Testis (tissue), 5 donors: Measurements from ENCODE around the gene SPRYD7. TPM values are rescaled to one million over a fixed set of nuclear protein-coding genes. Genes with fewer than 3 reads are reported as not detected.

ENCODE experiments used
- DNase-seq: peaks from one replicate; pipeline ENCODE4 v3.0.0-alpha.2; 2019
- H3K27ac ChIP-seq, 2 donors: fragments of 200-600 bp; sonication (generic); one replicate each; pipeline ENCODE4 v1.5.1; 2019
- H3K27me3 ChIP-seq: fragments of 200-600 bp; sonication (generic); one replicate; pipeline ENCODE4 v1.5.1; 2019
- H3K36me3 ChIP-seq: fragments of 200-600 bp; sonication (generic); one replicate; pipeline ENCODE4 v1.5.1; 2017; ENCODE audit warnings: low read depth; ENCODE audit errors: missing control alignments
- H3K4me1 ChIP-seq: fragments of 200-600 bp; sonication (generic); one replicate; pipeline ENCODE4 v1.5.1; 2019
- H3K4me3 ChIP-seq, 2 donors: fragments of 200-600 bp; sonication (generic); one replicate each; pipeline ENCODE4 v1.5.1; 2017 to 2019
- H3K9me3 ChIP-seq: fragments of 200-600 bp; sonication (generic); one replicate; pipeline ENCODE4 v1.5.1; 2017
- CTCF ChIP-seq, 3 experiments: fragments of 450-650 bp in 2 of 3; fragments of 200-600 bp in 1 of 3; sonication (generic) in 1 of 3; IDR thresholded peaks; one replicate each; pipeline ENCODE4 v1.5.1; 2016 to 2019; ENCODE audit warnings: antibody characterized with exemption in 3 of 3, mild to moderate bottlenecking in 2 of 3, moderate library complexity in 1 of 3
- POLR2A ChIP-seq: fragments of 450-650 bp; IDR thresholded peaks from one replicate; pipeline ENCODE4 v1.6.1; 2017; ENCODE audit warnings: antibody characterized with exemption, mild to moderate bottlenecking, moderate library complexity
- WGBS, 2 donors: methylation state at CpG; one replicate each; pipeline ENCODE4 v1.1.5; 2018; 5-methylcytosine and 5-hydroxymethylcytosine counted together
- intact Hi-C: fragments of 100-400 bp; cut with DNase I; formaldehyde crosslinking; loops from one replicate; pipeline ENCODE4 v1.15.1; 2023; ENCODE audit warnings: low total_unique reads
- long read RNA-seq, 2 donors: transcript quantifications; one replicate each; lab custom pipeline, GENCODE V29; 2026
- polyA plus RNA-seq: library from polyadenylated mRNA; stranded (reverse); fragments of 350-450 nt; fragmentation: Illumina TruSeq; extraction: RNeasy Lipid Tissue Mini Kit (QIAGEN cat#74804); gene quantifications from one replicate; pipeline ENCODE4 v1.2.3, GENCODE V29; 2014; ENCODE audit warnings: low read depth, low replicate concordance; ENCODE audit not compliant: insufficient read depth
- total RNA-seq, 2 donors: library from RNA; depleted of rRNA; stranded (reverse); fragments of >200 nt; gene quantifications; one replicate each; pipeline ENCODE4 v1.2.3, GENCODE V29; 2016

SPRYD7 gene
- total RNA-seq (10 to 100 TPM in 1 of 2 donors, 1 to 10 TPM in 1; 9.8 to 10.3 TPM), polyA plus RNA-seq (20.7 TPM)
- long read RNA-seq, donor 1, transcript SPRYD7-201 (5 exons, 3,053 nt), result major isoform, 21 of 24 reads
- long read RNA-seq, donor 1, partial matches to known transcripts, result 0 of 24 reads
- long read RNA-seq, donor 1, other reads (novel, unspliced or antisense), result 0 of 24 reads
- long read RNA-seq, donor 2, transcript SPRYD7-201 (5 exons, 3,053 nt), result major isoform, 8 of 8 reads
- long read RNA-seq, donor 2, partial matches to known transcripts, result 0 of 8 reads
- long read RNA-seq, donor 2, other reads (novel, unspliced or antisense), result 0 of 8 reads

- TF ChIP-seq CTCF (IDR thresholded peaks at IDR 0.05), result peak; percentile 87 to 91 (median 88)
- no peak for TF ChIP-seq POLR2A
- Histone ChIP-seq H3K27me3 (no peaks in the 10 kb centered on the region), H3K9me3 (no peaks in the 10 kb centered on the region), H3K4me1 (peaks cover 9% of the 10 kb centered on the region), H3K36me3 (no peaks in the 10 kb centered on the region), H3K27ac (peak within 1 kb of the TSS; percentile 60 to 63), H3K4me3 (peak within 1 kb of the TSS; percentile 65 to 75)
- DNase-seq, result peak; percentile 98
- WGBS, 2 donors, result 0 to 1% methylated on average over 7 to 69 of the region's 71 CpGs
- intact Hi-C loops, result no loop called here
These were observed at the start of gene SPRYD7 for GRCh38 chr13:49936075-49936967. Gene SPRYD7 (minus strand): TSS chr13:49936340. CDS start chr13:49936235, 105 bp downstream.

GRCh38 chr13:49985129-49985528, 49.0 kb upstream of the SPRYD7 start:
- 56 to 63% methylated on average over 2 of the region's 2 CpGs for WGBS, 2 donors
- TF ChIP-seq POLR2A (no peak), CTCF (IDR thresholded peaks at IDR 0.05) (no peak)

GRCh38 chr13:49980266-49980665, 44.1 kb upstream of the SPRYD7 start:
- H3K4me3 ChIP-seq, result no peak overlapping the region
- DNase-seq, result no peak
- intact Hi-C loops, result no loop called here
- H3K4me1 ChIP-seq, result peaks cover 8% of the 10 kb centered on the region
- TF ChIP-seq CTCF (IDR thresholded peaks at IDR 0.05) (no peak), POLR2A (no peak)
- H3K36me3 ChIP-seq, result no peaks in the 10 kb centered on the region
- H3K27ac ChIP-seq, result no peak overlapping the region
- H3K27me3 ChIP-seq, result no peaks in the 10 kb centered on the region
- H3K9me3 ChIP-seq, result no peaks in the 10 kb centered on the region

More at GRCh38 chr13:49985129-49985528, 49.0 kb upstream of the SPRYD7 start:
- DNase-seq, result no peak
- Histone ChIP-seq H3K27me3 (no peaks in the 10 kb centered on the region), H3K4me1 (no peaks in the 10 kb centered on the region), H3K27ac (no peak overlapping the region), H3K36me3 (no peaks in the 10 kb centered on the region), H3K9me3 (no peaks in the 10 kb centered on the region), H3K4me3 (no peak overlapping the region)
- intact Hi-C loops, result no loop called here

GRCh38 chr13:49977992-49978391, 41.9 kb upstream of the SPRYD7 start:
- H3K9me3 ChIP-seq, result no peaks in the 10 kb centered on the region
- no peaks in the 10 kb centered on the region for H3K36me3 ChIP-seq
- H3K4me3 ChIP-seq, result no peak overlapping the region
- no peak for TF ChIP-seq POLR2A
- H3K27ac ChIP-seq, result no peak overlapping the region
- peaks cover 8% of the 10 kb centered on the region for H3K4me1 ChIP-seq
- H3K27me3 ChIP-seq, result no peaks in the 10 kb centered on the region
- DNase-seq, result no peak
- intact Hi-C loops, result no loop called here
- 63 to 78% methylated on average over 2 to 3 of the region's 3 CpGs for WGBS, 2 donors
